Kidney capillary endothelial cell (primary cell): ENCODE data around the gene ZNF410.

Source experiments
- DNase-seq: peaks from one replicate; pipeline ENCODE4 v3.0.0-alpha.2; 2018; ENCODE audit warnings: low spot score

ZNF410 gene

GRCh38 chr14:73953731-73954130 lies 67.1 kb downstream of the ZNF410 start:
- no peak for DNase-seq

GRCh38 chr14:73955674-73956073 lies 69.0 kb downstream of the ZNF410 start:
- no peak for DNase-seq

GRCh38 chr14:73958591-73958990 lies 71.9 kb downstream of the ZNF410 start:
- no peak for DNase-seq

- no peak for DNase-seq
Measured at GRCh38 chr14:73961192-73961591, 74.5 kb downstream of the ZNF410 start.

GRCh38 chr14:73965216-73965615 lies 78.6 kb downstream of the ZNF410 start:
- no peak for DNase-seq

GRCh38 chr14:73968885-73969284 lies 82.2 kb downstream of the ZNF410 start:
- DNase-seq = no peak

- no peak for DNase-seq
Measured at GRCh38 chr14:73973497-73973896, 86.8 kb downstream of the ZNF410 start.

- no peak for DNase-seq
Measured at GRCh38 chr14:73976125-73976524, 89.5 kb downstream of the ZNF410 start.

- no peak for DNase-seq
Measured at GRCh38 chr14:73977896-73978295, 91.2 kb downstream of the ZNF410 start.
